ENCODE data around the gene GNB1L. TPM values are rescaled to one million over a fixed set of nuclear protein-coding genes. Genes with fewer than 3 reads are reported as not detected.

Gene GNB1L
- total RNA-seq, 1 donor from 2014 or later: 5.0 TPM

- DNase-seq: peak; percentile 48
- no peak for TF ChIP-seq CTCF (IDR thresholded peaks at IDR 0.05; ENCODE audit: partially characterized antibody, unreplicated experiment)
- Mint-ChIP-seq H3K27ac (ENCODE audit: unreplicated experiment) (no peak overlapping the region), H3K36me3 (ENCODE audit: unreplicated experiment) (peaks cover 8% of the 10 kb centered on the region), H3K4me3 (ENCODE audit: unreplicated experiment) (no peak overlapping the region), H3K4me1 (ENCODE audit: low read depth, unreplicated experiment) (peaks cover 22% of the 10 kb centered on the region), H3K27me3 (ENCODE audit: unreplicated experiment) (peaks cover 7% of the 10 kb centered on the region), H3K9me3 (ENCODE audit: unreplicated experiment) (peaks cover 5% of the 10 kb centered on the region)
Observed at GRCh38 chr22:19798891-19799293, 55.8 kb downstream of the GNB1L start.

GRCh38 chr22:19798003-19798665 is 56.5 kb downstream of the GNB1L start:
- no peak for DNase-seq
- Mint-ChIP-seq H3K27ac (ENCODE audit: unreplicated experiment) (no peak overlapping the region), H3K9me3 (ENCODE audit: unreplicated experiment) (peaks cover 8% of the 10 kb centered on the region), H3K4me1 (ENCODE audit: low read depth, unreplicated experiment) (peaks cover 22% of the 10 kb centered on the region), H3K36me3 (ENCODE audit: unreplicated experiment) (peaks cover 15% of the 10 kb centered on the region), H3K4me3 (ENCODE audit: unreplicated experiment) (no peak overlapping the region), H3K27me3 (ENCODE audit: unreplicated experiment) (peaks cover 6% of the 10 kb centered on the region)
- TF ChIP-seq CTCF (IDR thresholded peaks at IDR 0.05; ENCODE audit: partially characterized antibody, unreplicated experiment): no peak

DNA sequence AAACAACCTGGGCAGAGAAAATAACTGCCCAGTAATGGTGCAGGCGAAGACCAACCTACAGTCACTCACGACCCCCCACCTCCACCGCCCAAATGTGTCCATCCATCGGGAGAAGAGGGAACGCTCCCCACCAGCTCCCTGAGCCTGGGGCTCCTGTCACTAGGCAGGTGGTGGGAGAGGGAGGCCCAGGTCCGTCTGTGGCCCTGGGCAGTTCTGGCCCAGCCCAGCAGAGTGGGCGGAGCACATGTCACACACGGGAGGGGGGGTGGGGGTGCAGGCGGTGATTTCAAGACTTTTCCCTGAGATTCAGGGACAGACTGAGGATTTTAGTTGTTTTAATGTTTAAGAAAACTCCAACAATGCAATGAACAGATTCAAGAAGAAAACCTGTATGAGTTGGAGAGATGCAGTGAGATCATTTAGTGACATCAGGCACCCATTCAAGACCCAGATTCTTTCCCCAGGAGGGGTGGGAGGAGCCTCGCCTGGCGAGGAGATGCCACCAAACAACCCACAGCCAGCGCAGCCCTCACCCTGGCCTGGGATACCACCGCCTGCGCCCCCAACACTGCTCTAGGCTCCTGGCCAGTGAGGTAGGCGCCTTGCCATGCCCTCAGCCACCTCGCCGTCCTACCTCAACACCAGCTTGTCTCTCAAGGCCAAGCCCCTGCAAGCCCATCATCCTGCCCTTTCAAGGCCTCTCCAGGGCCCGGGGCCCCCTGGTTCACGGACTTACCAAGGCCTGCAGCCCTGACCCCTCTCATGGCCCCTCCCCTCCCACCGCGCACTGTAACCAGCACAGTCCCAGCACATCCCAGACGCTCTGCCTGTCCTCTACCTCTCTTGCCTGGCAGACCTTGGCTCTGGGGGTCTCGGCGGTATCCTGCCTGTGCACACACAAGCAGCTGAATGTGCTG is 57.3 kb downstream of the GNB1L start:
- Mint-ChIP-seq H3K4me3 (ENCODE audit: unreplicated experiment) (peak overlapping the region; percentile 54), H3K27me3 (ENCODE audit: unreplicated experiment) (peaks cover 5% of the 10 kb centered on the region), H3K9me3 (ENCODE audit: unreplicated experiment) (peaks cover 7% of the 10 kb centered on the region), H3K36me3 (ENCODE audit: unreplicated experiment) (peaks cover 21% of the 10 kb centered on the region), H3K4me1 (ENCODE audit: low read depth, unreplicated experiment) (peaks cover 14% of the 10 kb centered on the region), H3K27ac (ENCODE audit: unreplicated experiment) (no peak overlapping the region)
- no peak for DNase-seq
- TF ChIP-seq CTCF (IDR thresholded peaks at IDR 0.05; ENCODE audit: partially characterized antibody, unreplicated experiment): no peak

GRCh38 chr22:19796160-19796559 is 58.5 kb downstream of the GNB1L start:
- H3K4me1 Mint-ChIP-seq (ENCODE audit: low read depth, unreplicated experiment): peaks cover 8% of the 10 kb centered on the region
- TF ChIP-seq CTCF (IDR thresholded peaks at IDR 0.05; ENCODE audit: partially characterized antibody, unreplicated experiment): no peak
- H3K9me3 Mint-ChIP-seq (ENCODE audit: unreplicated experiment): peaks cover 7% of the 10 kb centered on the region
- no peak overlapping the region for H3K27ac Mint-ChIP-seq (ENCODE audit: unreplicated experiment)
- no peak for DNase-seq
- peaks cover 28% of the 10 kb centered on the region for H3K36me3 Mint-ChIP-seq (ENCODE audit: unreplicated experiment)
- no peak overlapping the region for H3K4me3 Mint-ChIP-seq (ENCODE audit: unreplicated experiment)
- H3K27me3 Mint-ChIP-seq (ENCODE audit: unreplicated experiment): peaks cover 3% of the 10 kb centered on the region

GRCh38 chr22:19795617-19796008 is 59.1 kb downstream of the GNB1L start:
- Mint-ChIP-seq H3K27me3 (ENCODE audit: unreplicated experiment) (peaks cover 3% of the 10 kb centered on the region), H3K4me3 (ENCODE audit: unreplicated experiment) (no peak overlapping the region), H3K9me3 (ENCODE audit: unreplicated experiment) (peaks cover 9% of the 10 kb centered on the region), H3K27ac (ENCODE audit: unreplicated experiment) (no peak overlapping the region), H3K36me3 (ENCODE audit: unreplicated experiment) (peaks cover 28% of the 10 kb centered on the region), H3K4me1 (ENCODE audit: low read depth, unreplicated experiment) (peaks cover 8% of the 10 kb centered on the region)
- no peak for TF ChIP-seq CTCF (IDR thresholded peaks at IDR 0.05; ENCODE audit: partially characterized antibody, unreplicated experiment)
- no peak for DNase-seq
